Jurkat, Clone E6-1 (cell line): Measurements from ENCODE around the gene CTSA. TPM values are rescaled to one million over a fixed set of nuclear protein-coding genes. Genes with fewer than 3 reads are reported as not detected.

Experiments used
- DNase-seq: peaks from one replicate; pipeline ENCODE4 v3.0.0-alpha.2; 2011; ENCODE audit warnings: low read depth, low spot score
- H3K4me3 ChIP-seq: 2 replicates; pipeline ENCODE4 v1.5.1; 2011; ENCODE audit warnings: mild to moderate bottlenecking, low read length, control low read depth, moderate library complexity
- polyA plus RNA-seq: library from polyadenylated mRNA; unstranded; fragments of >200 nt; gene quantifications from one replicate; pipeline ENCODE4 v1.2.1, GENCODE V29; 2012; ENCODE audit warnings: missing spikeins; ENCODE audit not compliant: insufficient read length, insufficient read depth

The CTSA gene
- polyA plus RNA-seq: 49.1 TPM

GRCh38 chr20:45890985-45891983 lies at the start of gene CTSA, which contains the start of gene NEURL2:
Gene CTSA, plus strand, starts transcription at chr20:45891335. Its CDS starts 234 bp downstream, at chr20:45891569.
Gene NEURL2, minus strand, starts transcription at chr20:45891208. Its CDS starts 217 bp downstream, at chr20:45890991.
- peak within 1 kb of the TSS; percentile 76 for H3K4me3 ChIP-seq
- peak; percentile 83 for DNase-seq

DNA sequence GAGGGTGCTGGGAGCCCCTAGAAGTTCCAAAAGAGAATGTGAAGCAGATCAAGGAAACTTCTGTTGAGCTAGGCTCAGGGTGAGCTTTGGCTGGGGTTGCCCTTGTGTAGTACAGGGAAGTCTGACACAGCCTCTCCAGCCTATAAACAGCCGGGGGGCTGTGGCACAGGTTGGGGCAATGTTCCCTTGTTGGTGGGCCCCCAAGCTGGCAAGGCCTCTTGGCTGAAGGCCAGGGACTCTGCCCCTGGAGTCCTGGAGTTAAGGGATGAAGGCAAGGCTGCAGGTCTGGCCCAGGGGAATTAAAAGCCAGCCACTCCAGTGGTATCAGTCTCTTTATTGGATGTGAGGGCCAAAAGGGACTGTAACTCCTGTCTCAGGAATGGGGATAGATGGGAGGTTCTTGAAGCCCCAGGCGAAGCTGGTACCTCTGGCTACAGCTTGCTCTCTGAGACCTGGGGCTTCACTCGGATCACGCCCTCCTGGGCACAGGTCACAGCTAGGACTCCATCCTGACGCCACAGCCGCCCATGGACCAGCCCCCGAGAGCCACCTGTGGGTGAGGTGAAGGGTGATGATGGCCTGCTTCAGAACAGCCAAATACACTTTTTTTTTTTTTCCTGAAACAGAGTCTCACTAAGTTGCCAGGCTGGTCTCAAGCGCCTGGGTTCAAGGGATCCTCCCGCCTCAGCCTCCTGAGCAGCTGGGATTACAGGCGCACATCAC lies 49.6 kb upstream of the CTSA start:
- no peak for DNase-seq

DNA sequence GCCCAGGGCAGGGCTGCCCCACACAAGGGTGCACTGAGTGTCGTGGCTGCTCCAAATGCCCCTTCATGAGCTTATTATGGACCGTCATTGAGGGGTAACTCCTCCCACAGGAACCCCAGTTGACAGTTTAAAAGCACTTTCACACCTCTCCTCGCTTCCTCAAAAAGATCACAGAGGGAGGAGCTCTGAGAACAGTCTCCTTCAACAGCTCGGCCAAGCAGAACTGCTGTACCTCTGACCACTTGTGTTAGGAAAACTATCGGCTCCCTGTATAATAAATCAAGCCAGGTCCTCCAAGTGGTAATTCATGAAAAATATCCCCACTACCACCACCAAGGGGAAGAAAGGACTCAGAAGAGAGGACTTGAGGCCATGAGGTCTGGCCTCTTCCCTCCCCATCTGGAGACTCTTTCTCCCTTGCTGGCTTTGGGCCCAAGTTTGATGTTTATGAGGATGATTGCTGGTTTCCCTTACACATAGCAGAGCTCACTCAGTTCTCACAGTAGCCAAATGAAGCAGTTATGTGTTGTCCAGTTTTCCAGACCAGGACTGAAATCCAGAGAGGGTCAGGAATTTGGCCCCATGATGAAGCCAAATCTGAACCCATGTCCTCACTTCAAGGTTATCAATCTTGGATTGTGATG lies 48.8 kb upstream of the CTSA start:
- no peak for DNase-seq
- H3K4me3 ChIP-seq: no peak overlapping the region

More for the DNA sequence above, 49.6 kb upstream of the CTSA start:
- no peak overlapping the region for H3K4me3 ChIP-seq

DNA sequence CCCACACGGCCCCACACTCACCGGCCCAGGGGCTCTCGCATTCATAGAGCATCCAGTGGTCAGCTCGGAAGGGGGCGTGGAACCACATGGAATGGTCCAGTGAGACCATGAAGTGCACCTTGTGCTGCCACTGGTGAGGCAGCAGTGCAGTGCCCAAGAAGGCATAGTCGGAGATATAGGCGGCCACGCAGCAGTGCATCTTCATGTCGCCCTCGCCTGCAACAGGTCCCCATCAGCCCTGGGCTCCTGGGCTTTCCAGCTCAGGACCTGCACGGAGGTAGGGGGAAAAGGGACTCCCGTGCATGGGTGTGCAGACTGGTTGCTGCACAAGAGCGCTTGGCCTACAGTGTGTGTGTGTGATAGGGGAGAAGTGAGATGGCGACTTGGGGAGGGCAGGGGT lies 47.6 kb upstream of the CTSA start:
- DNase-seq: no peak
- H3K4me3 ChIP-seq: no peak overlapping the region

DNA sequence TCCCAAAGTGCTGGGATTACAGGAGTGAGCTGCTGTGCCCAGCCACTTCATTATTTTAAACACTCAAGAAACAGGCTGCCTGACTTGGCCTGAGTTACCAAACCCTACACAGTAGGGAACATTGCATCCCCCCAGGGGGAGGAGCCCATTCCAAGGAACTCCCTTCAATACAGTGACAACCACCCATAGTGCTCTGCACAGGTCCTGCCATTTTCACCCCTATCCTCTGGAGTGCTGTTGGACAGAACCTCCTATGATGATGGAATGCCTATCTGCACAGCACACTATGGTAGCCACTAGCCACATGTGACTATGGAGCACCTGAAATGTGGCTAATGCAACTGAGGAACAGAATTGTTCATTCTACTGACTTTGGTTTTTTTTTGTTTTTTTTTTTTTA lies 45.7 kb upstream of the CTSA start:
- H3K4me3 ChIP-seq: no peak overlapping the region
- DNase-seq: no peak

GRCh38 chr20:45848421-45848820 lies 42.7 kb upstream of the CTSA start:
- DNase-seq: no peak
- no peak overlapping the region for H3K4me3 ChIP-seq

GRCh38 chr20:45848969-45849582 lies 42.1 kb upstream of the CTSA start:
- DNase-seq: no peak
- no peak overlapping the region for H3K4me3 ChIP-seq

- no peak for DNase-seq
- no peak overlapping the region for H3K4me3 ChIP-seq
These were observed 40.9 kb upstream of the CTSA start for GRCh38 chr20:45850238-45850637.

GRCh38 chr20:45850926-45851325 lies 40.2 kb upstream of the CTSA start:
- no peak overlapping the region for H3K4me3 ChIP-seq
- DNase-seq: no peak

DNA sequence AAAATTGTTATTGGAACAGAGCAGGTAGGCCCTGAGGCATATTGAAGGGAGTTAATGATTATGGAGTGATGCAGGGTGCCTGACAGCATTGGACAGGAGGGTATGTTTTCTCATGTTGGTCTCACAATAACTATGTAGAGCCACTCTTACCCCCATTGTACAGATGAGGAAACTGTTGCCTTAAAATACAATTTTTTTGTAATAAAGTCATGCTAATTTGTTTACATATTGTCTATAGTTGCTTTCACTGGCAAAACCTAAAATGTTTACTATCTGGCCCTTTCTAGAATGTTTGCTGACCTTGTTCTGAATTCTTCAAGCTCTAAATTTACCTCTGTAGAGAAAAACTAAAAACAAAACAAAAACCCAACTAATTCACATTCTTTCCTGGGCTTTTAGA lies 39.6 kb upstream of the CTSA start:
- DNase-seq: no peak

DNA sequence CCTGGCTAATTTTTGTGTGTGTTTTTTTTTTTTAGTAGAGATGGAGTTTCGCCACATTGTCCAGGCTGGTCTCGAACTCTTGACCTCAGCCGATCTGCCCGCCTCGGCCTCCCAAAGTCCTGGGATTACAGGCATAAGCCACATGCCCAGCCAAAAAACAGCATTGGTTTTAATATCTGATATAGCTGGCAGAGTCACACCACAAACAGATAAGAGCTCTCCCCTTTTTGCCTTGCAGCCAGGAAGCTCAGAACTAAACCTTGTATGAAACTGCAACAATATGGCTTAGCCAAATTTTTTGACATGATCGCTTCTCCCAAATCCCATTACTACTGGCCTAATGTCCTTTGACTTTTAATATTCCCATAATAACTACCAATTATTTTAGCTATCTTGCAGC lies 38.8 kb upstream of the CTSA start:
- H3K4me3 ChIP-seq: no peak overlapping the region
- no peak for DNase-seq

More for the DNA sequence above, 39.6 kb upstream of the CTSA start:
- no peak overlapping the region for H3K4me3 ChIP-seq

DNA sequence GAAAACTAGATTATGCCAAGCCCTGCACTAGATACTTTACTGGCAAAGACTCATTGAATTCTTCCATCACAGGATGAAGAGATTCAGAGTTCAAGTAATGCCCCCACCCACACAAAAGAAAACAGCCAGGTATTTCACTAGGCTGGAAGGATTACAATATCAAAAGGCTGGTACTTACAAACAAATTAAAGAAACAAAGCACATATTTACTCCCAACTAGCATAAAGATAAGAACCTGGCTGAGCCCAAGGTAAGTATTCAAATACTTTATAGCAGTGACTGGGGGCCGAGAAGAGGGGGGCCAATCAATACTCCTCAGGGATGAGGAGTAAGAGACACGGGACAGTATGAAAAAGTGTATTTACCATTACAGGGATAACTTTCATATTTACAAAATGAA lies 37.7 kb upstream of the CTSA start:
- no peak for DNase-seq
- H3K4me3 ChIP-seq: no peak overlapping the region

- H3K4me3 ChIP-seq: peak within 1 kb of the TSS; percentile 89
- peak; percentile 100 for DNase-seq
These were observed 33.8 kb upstream of the CTSA start, which contains the start of the genes ACOT8 and ZSWIM3 for GRCh38 chr20:45857114-45857881. Gene ACOT8, minus strand, starts transcription at chr20:45857392. Its CDS starts 77 bp downstream, at chr20:45857315. Gene ZSWIM3, plus strand, starts transcription at chr20:45857614. Its CDS starts 212 bp downstream, at chr20:45857826.

- peak overlapping the region; percentile 89 for H3K4me3 ChIP-seq
- DNase-seq: peak; percentile 32
These were observed 33.3 kb upstream of the CTSA start for GRCh38 chr20:45857882-45858216.

DNA sequence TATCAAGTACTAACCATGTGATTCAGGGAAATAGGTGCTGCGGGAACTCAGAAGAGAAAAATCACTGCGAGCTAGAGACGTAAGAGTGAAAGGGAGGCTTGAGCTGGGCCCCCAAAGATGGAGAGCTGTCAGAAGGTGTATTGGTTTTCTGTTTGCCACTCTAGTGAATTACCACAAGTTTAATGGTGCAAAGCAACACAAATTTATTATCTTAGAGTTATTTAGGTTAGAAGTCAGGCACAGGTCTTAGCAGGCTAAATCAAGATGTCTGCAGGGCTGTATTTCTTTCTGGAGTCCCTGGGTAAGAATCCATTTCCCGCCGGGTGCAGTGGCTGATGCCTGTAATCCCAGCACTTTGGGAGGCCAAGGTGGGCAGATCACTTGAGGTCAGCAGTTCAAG lies 31.2 kb upstream of the CTSA start:
- no peak overlapping the region for H3K4me3 ChIP-seq
- no peak for DNase-seq

- DNase-seq: no peak
- no peak overlapping the region for H3K4me3 ChIP-seq
These were observed 30.4 kb upstream of the CTSA start for GRCh38 chr20:45860560-45861220.

DNA sequence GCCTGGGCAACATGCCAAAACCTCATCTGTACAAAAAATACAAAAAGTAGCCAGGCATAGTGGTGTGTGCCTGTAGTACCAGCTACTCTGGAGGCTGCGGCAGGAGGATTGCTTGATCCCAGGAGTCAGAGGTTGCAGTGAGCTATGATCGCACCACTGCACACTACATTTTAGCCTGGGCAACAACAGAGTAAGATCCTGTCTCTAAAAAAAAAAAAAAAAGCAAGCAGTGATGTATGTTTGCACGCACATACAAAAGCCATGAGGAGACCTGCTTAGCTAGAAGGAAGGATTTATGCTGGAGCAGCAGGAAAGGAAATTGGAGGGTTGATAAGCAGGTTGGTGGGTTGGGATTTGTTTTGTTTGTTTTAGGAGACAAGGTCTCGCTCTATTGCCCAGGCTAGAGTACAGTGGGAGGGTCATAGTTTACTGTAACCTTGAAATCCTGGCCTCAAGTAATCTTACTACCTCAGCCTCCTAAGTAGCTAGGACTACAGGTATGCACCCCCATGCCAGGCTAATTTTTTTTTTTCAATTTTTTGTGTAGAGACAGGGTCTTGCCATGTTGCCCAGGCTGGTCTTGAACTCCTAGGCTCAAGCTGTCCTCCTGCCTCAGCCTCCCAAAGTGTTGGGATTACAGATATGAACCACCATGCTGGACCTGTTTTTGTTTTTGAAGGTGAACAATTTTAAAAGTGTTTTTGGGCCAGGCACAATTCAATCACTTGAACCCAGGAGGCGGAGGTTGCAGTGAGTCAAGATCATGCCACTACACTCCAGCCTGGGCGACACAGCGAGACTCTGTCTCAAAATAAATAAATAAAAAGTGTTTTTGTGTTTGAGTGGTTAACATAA lies 29.7 kb upstream of the CTSA start:
- no peak for DNase-seq

More for the DNA sequence above, 29.7 kb upstream of the CTSA start:
- H3K4me3 ChIP-seq: no peak overlapping the region
